ENCODE results near the gene MAPK8IP2.
"Not testable (repeated sequence)": the region's sequence is repeated elsewhere in the genome, so short reads cannot be mapped to it uniquely, and the experiment has no call there.

The MAPK8IP2 gene

GRCh38 chr22:50605613-50606074, 5.1 kb downstream of the MAPK8IP2 start:
- H3K27ac ChIP-seq (ENCODE audit: low read depth, low read length) = no peak overlapping the region
- H3K27me3 ChIP-seq (ENCODE audit: control insufficient read depth, insufficient read depth, low read length) = peaks cover 38% of the 10 kb centered on the region
- H3K9ac ChIP-seq (ENCODE audit: low read length) = no peak overlapping the region
- H3K4me1 ChIP-seq (ENCODE audit: control insufficient read depth, insufficient read depth, low read length) = no peaks in the 10 kb centered on the region
- no peaks in the 10 kb centered on the region for H3K36me3 ChIP-seq (ENCODE audit: control insufficient read depth, insufficient read depth, low read length)
- H3K4me3 ChIP-seq (ENCODE audit: low read length) = no peak overlapping the region

- Histone ChIP-seq H3K27ac (ENCODE audit: low read depth, low read length) (no peak overlapping the region), H3K27me3 (ENCODE audit: control insufficient read depth, insufficient read depth, low read length) (peaks cover 38% of the 10 kb centered on the region), H3K4me1 (ENCODE audit: control insufficient read depth, insufficient read depth, low read length) (no peaks in the 10 kb centered on the region), H3K9ac (ENCODE audit: low read length) (no peak overlapping the region), H3K4me3 (ENCODE audit: low read length) (no peak overlapping the region), H3K36me3 (ENCODE audit: control insufficient read depth, insufficient read depth, low read length) (no peaks in the 10 kb centered on the region)
Observed at GRCh38 chr22:50606165-50606945, 5.8 kb downstream of the MAPK8IP2 start.

GRCh38 chr22:50606946-50607658, 6.5 kb downstream of the MAPK8IP2 start:
- no peak overlapping the region for H3K27ac ChIP-seq (ENCODE audit: low read depth, low read length)
- no peak overlapping the region for H3K4me3 ChIP-seq (ENCODE audit: low read length)
- H3K36me3 ChIP-seq (ENCODE audit: control insufficient read depth, insufficient read depth, low read length) = no peaks in the 10 kb centered on the region
- no peaks in the 10 kb centered on the region for H3K4me1 ChIP-seq (ENCODE audit: control insufficient read depth, insufficient read depth, low read length)
- H3K9ac ChIP-seq (ENCODE audit: low read length) = no peak overlapping the region
- H3K27me3 ChIP-seq (ENCODE audit: control insufficient read depth, insufficient read depth, low read length) = peaks cover 33% of the 10 kb centered on the region

- no peak overlapping the region for H3K9ac ChIP-seq (ENCODE audit: low read length)
Observed at GRCh38 chr22:50607659-50608020, 7.0 kb downstream of the MAPK8IP2 start.

GRCh38 chr22:50608058-50608840, 7.7 kb downstream of the MAPK8IP2 start:
- not testable (repeated sequence) for H3K36me3 ChIP-seq (ENCODE audit: control insufficient read depth, insufficient read depth, low read length); H3K27ac ChIP-seq (ENCODE audit: low read depth, low read length); H3K4me3 ChIP-seq (ENCODE audit: low read length); H3K9ac ChIP-seq (ENCODE audit: low read length); H3K4me1 ChIP-seq (ENCODE audit: control insufficient read depth, insufficient read depth, low read length)
- H3K27me3 ChIP-seq (ENCODE audit: control insufficient read depth, insufficient read depth, low read length) = peaks cover 22% of the 10 kb centered on the region

More at GRCh38 chr22:50607659-50608020, 7.0 kb downstream of the MAPK8IP2 start:
- Histone ChIP-seq H3K4me3 (ENCODE audit: low read length) (no peak overlapping the region), H3K27ac (ENCODE audit: low read depth, low read length) (no peak overlapping the region), H3K36me3 (ENCODE audit: control insufficient read depth, insufficient read depth, low read length) (no peaks in the 10 kb centered on the region), H3K4me1 (ENCODE audit: control insufficient read depth, insufficient read depth, low read length) (no peaks in the 10 kb centered on the region), H3K27me3 (ENCODE audit: control insufficient read depth, insufficient read depth, low read length) (peaks cover 28% of the 10 kb centered on the region)

GRCh38 chr22:50608996-50609395, 8.4 kb downstream of the MAPK8IP2 start:
- no peaks in the 10 kb centered on the region for H3K36me3 ChIP-seq (ENCODE audit: control insufficient read depth, insufficient read depth, low read length)
- H3K4me3 ChIP-seq (ENCODE audit: low read length) = no peak overlapping the region
- H3K27ac ChIP-seq (ENCODE audit: low read depth, low read length) = no peak overlapping the region
- peaks cover 19% of the 10 kb centered on the region for H3K27me3 ChIP-seq (ENCODE audit: control insufficient read depth, insufficient read depth, low read length)
- H3K9ac ChIP-seq (ENCODE audit: low read length) = no peak overlapping the region
- H3K4me1 ChIP-seq (ENCODE audit: control insufficient read depth, insufficient read depth, low read length) = no peaks in the 10 kb centered on the region

GRCh38 chr22:50609599-50609998, 9.0 kb downstream of the MAPK8IP2 start:
- Histone ChIP-seq H3K36me3 (ENCODE audit: control insufficient read depth, insufficient read depth, low read length) (no peaks in the 10 kb centered on the region), H3K9ac (ENCODE audit: low read length) (no peak overlapping the region), H3K4me3 (ENCODE audit: low read length) (no peak overlapping the region), H3K27ac (ENCODE audit: low read depth, low read length) (no peak overlapping the region), H3K27me3 (ENCODE audit: control insufficient read depth, insufficient read depth, low read length) (peaks cover 19% of the 10 kb centered on the region), H3K4me1 (ENCODE audit: control insufficient read depth, insufficient read depth, low read length) (no peaks in the 10 kb centered on the region)

- no peak overlapping the region for H3K27ac ChIP-seq (ENCODE audit: low read depth, low read length)
- no peaks in the 10 kb centered on the region for H3K4me1 ChIP-seq (ENCODE audit: control insufficient read depth, insufficient read depth, low read length)
- peaks cover 15% of the 10 kb centered on the region for H3K27me3 ChIP-seq (ENCODE audit: control insufficient read depth, insufficient read depth, low read length)
- H3K36me3 ChIP-seq (ENCODE audit: control insufficient read depth, insufficient read depth, low read length) = no peaks in the 10 kb centered on the region
- no peak overlapping the region for H3K4me3 ChIP-seq (ENCODE audit: low read length)
- no peak overlapping the region for H3K9ac ChIP-seq (ENCODE audit: low read length)
Observed at GRCh38 chr22:50610041-50610451, 9.5 kb downstream of the MAPK8IP2 start.

GRCh38 chr22:50610581-50610980, 10.0 kb downstream of the MAPK8IP2 start:
- no peaks in the 10 kb centered on the region for H3K4me1 ChIP-seq (ENCODE audit: control insufficient read depth, insufficient read depth, low read length)

GRCh38 chr22:50611341-50612060, 10.9 kb downstream of the MAPK8IP2 start:
- no peak overlapping the region for H3K9ac ChIP-seq (ENCODE audit: low read length)
- H3K4me1 ChIP-seq (ENCODE audit: control insufficient read depth, insufficient read depth, low read length) = no peaks in the 10 kb centered on the region
- no peaks in the 10 kb centered on the region for H3K36me3 ChIP-seq (ENCODE audit: control insufficient read depth, insufficient read depth, low read length)
- H3K4me3 ChIP-seq (ENCODE audit: low read length) = no peak overlapping the region
- H3K27ac ChIP-seq (ENCODE audit: low read depth, low read length) = no peak overlapping the region
- H3K27me3 ChIP-seq (ENCODE audit: control insufficient read depth, insufficient read depth, low read length) = peaks cover 9% of the 10 kb centered on the region

More at GRCh38 chr22:50610581-50610980, 10.0 kb downstream of the MAPK8IP2 start:
- Histone ChIP-seq H3K4me3 (ENCODE audit: low read length) (no peak overlapping the region), H3K27ac (ENCODE audit: low read depth, low read length) (no peak overlapping the region), H3K36me3 (ENCODE audit: control insufficient read depth, insufficient read depth, low read length) (no peaks in the 10 kb centered on the region), H3K27me3 (ENCODE audit: control insufficient read depth, insufficient read depth, low read length) (peaks cover 10% of the 10 kb centered on the region), H3K9ac (ENCODE audit: low read length) (no peak overlapping the region)

- no peaks in the 10 kb centered on the region for H3K4me1 ChIP-seq (ENCODE audit: control insufficient read depth, insufficient read depth, low read length)
- H3K36me3 ChIP-seq (ENCODE audit: control insufficient read depth, insufficient read depth, low read length) = no peaks in the 10 kb centered on the region
- H3K27ac ChIP-seq (ENCODE audit: low read depth, low read length) = no peak overlapping the region
- H3K4me3 ChIP-seq (ENCODE audit: low read length) = no peak overlapping the region
- peaks cover 6% of the 10 kb centered on the region for H3K27me3 ChIP-seq (ENCODE audit: control insufficient read depth, insufficient read depth, low read length)
- H3K9ac ChIP-seq (ENCODE audit: low read length) = no peak overlapping the region
Observed at GRCh38 chr22:50612168-50612527, 11.6 kb downstream of the MAPK8IP2 start.

All from rectal smooth muscle tissue (tissue), 1 donor.